Smooth muscle cell of the brain vasculature (primary cell): ENCODE results near the gene GMDS.

Source experiments
- DNase-seq: peaks from one replicate; pipeline ENCODE4 v3.0.0-alpha.2; 2012; ENCODE audit warnings: low read depth, low spot score

GMDS gene

GRCh38 chr6:1747003-1747402 lies 498.4 kb downstream of the GMDS start:
- no peak for DNase-seq

GRCh38 chr6:1745814-1746213 lies 499.6 kb downstream of the GMDS start:
- DNase-seq: no peak

GRCh38 chr6:1744543-1744942 lies 500.9 kb downstream of the GMDS start:
- DNase-seq: no peak

- DNase-seq: no peak
Measured at GRCh38 chr6:1739680-1740079, 505.7 kb downstream of the GMDS start.

GRCh38 chr6:1739220-1739619 lies 506.2 kb downstream of the GMDS start:
- DNase-seq: no peak

GRCh38 chr6:1738558-1739081 lies 506.8 kb downstream of the GMDS start:
- DNase-seq: no peak

- DNase-seq: no peak
Measured at GRCh38 chr6:1737463-1738311, 507.7 kb downstream of the GMDS start.

- DNase-seq: no peak
Measured at GRCh38 chr6:1736346-1737105, 508.9 kb downstream of the GMDS start.

- DNase-seq: no peak
Measured at GRCh38 chr6:1735239-1735803, 510.1 kb downstream of the GMDS start.

GRCh38 chr6:1730882-1731281 lies 514.5 kb downstream of the GMDS start:
- DNase-seq: no peak

GRCh38 chr6:1729750-1730140 lies 515.7 kb downstream of the GMDS start:
- DNase-seq: no peak

GRCh38 chr6:1729133-1729749 lies 516.2 kb downstream of the GMDS start:
- DNase-seq: no peak

GRCh38 chr6:1726341-1726768 lies 519.0 kb downstream of the GMDS start:
- no peak for DNase-seq

- DNase-seq: no peak
Measured at GRCh38 chr6:1724616-1725015, 520.8 kb downstream of the GMDS start.

GRCh38 chr6:1724124-1724523 lies 521.3 kb downstream of the GMDS start:
- DNase-seq: no peak

GRCh38 chr6:1722801-1723200 lies 522.6 kb downstream of the GMDS start:
- DNase-seq: no peak

- no peak for DNase-seq
Measured at GRCh38 chr6:1720620-1721322, 524.6 kb downstream of the GMDS start.

- no peak for DNase-seq
Measured at GRCh38 chr6:1719922-1720321, 525.5 kb downstream of the GMDS start.

- no peak for DNase-seq
Measured at GRCh38 chr6:1716868-1717267, 528.5 kb downstream of the GMDS start.

- DNase-seq: no peak
Measured at GRCh38 chr6:1716396-1716795, 529.0 kb downstream of the GMDS start.

- no peak for DNase-seq
Measured at GRCh38 chr6:1715336-1715735, 530.1 kb downstream of the GMDS start.
